B cell (primary cell): Measurements from ENCODE around the gene SRRM1. TPM values are rescaled to one million over a fixed set of nuclear protein-coding genes. Genes with fewer than 3 reads are reported as not detected.

ENCODE experiments used
- ATAC-seq: fragments of 200-7000 bp; cut with Tn5 transposase; one replicate; pipeline ENCODE4 v1.10.0; 2021; ENCODE audit warnings: low read depth, mild to moderate bottlenecking, moderate number of reproducible peaks, moderate library complexity
- CTCF ChIA-PET: fragments of 350-600 bp; sonication (Branson Sonifier 250); formaldehyde crosslinking; loops from one replicate; lab custom pipeline; 2021; ENCODE audit warnings: antibody characterized with exemption, inconsistent platforms; lab: Charles Lee
- POLR2A ChIA-PET: fragments of 350-600 bp; sonication (Branson Sonifier 250); formaldehyde crosslinking; loops from one replicate; lab custom pipeline; 2021; ENCODE audit warnings: antibody characterized with exemption; lab: Charles Lee
- DNase-seq: peaks from one replicate; pipeline ENCODE4 v3.0.0; 2013
- H2AFZ ChIP-seq: 2 replicates; pipeline ENCODE4 v1.6.1; 2012; ENCODE audit warnings: mild to moderate bottlenecking, low read depth, low read length; ENCODE audit not compliant: insufficient read depth, poor library complexity, severe bottlenecking
- H3K27ac ChIP-seq, 2 donors: 1 replicate in 1 of 2; 2 replicates in 1 of 2; pipeline ENCODE4 v1.5.1; 2012 to 2013; ENCODE audit warnings: low read length in 2 of 2, mild to moderate bottlenecking in 2 of 2, moderate library complexity in 1 of 2
- H3K27me3 ChIP-seq, 4 experiments: fragments of 200-600 bp in 1 of 4; sonication (generic) in 1 of 4; replicated peaks in 1 of 4; 1 replicate in 2 of 4; 2 replicates in 2 of 4; pipeline versions ENCODE4 v1.6.1 to v1.7.0; 2013 to 2016; ENCODE audit warnings: low read length in 3 of 4, mild to moderate bottlenecking in 2 of 4, mixed read lengths in 1 of 4, moderate library complexity in 1 of 4; ENCODE audit not compliant: insufficient read depth in 4 of 4, control insufficient read depth in 3 of 4; ENCODE audit errors: control extremely low read depth in 1 of 4
- H3K36me3 ChIP-seq, 2 experiments: replicated peaks in 1 of 2; 1 replicate in 1 of 2; 2 replicates in 1 of 2; pipeline versions ENCODE4 v1.6.1 to v1.7.1; 2013; ENCODE audit warnings: low read length in 1 of 2; ENCODE audit not compliant: insufficient read depth in 2 of 2, control insufficient read depth in 1 of 2; ENCODE audit errors: control extremely low read depth in 1 of 2, extremely low read depth in 1 of 2
- H3K4me1 ChIP-seq, 2 donors: fragments of 200-600 bp in 1 of 2; sonication (generic) in 1 of 2; 1 replicate in 1 of 2; 2 replicates in 1 of 2; pipeline versions ENCODE4 v1.5.1 to v1.6.1; 2013 to 2017; ENCODE audit warnings: low read length in 2 of 2; ENCODE audit not compliant: control insufficient read depth in 2 of 2, insufficient read depth in 2 of 2
- H3K4me2 ChIP-seq: replicated peaks from 2 replicates; pipeline ENCODE3; 2012; ENCODE audit warnings: mild to moderate bottlenecking, low read depth, low read length; ENCODE audit not compliant: poor library complexity, severe bottlenecking
- H3K4me3 ChIP-seq, 5 experiments: fragments of 200-600 bp in 1 of 5; sonication (generic) in 1 of 5; 1 replicate in 3 of 5; 2 replicates in 2 of 5; pipeline versions ENCODE4 v1.5.1 to v1.7.0; 2011 to 2016; ENCODE audit warnings: low read length in 4 of 5, mild to moderate bottlenecking in 4 of 5, low read depth in 2 of 5, control low read depth in 1 of 5, moderate library complexity in 1 of 5; ENCODE audit not compliant: insufficient read depth in 1 of 5; ENCODE audit errors: control extremely low read depth in 1 of 5, extremely low read depth in 1 of 5
- H3K79me2 ChIP-seq: fragments of 200-600 bp; sonication (generic); one replicate; pipeline ENCODE4 v1.6.0; 2016; ENCODE audit warnings: low read length; ENCODE audit not compliant: control insufficient read depth, insufficient read depth
- H3K9ac ChIP-seq: fragments of 200-600 bp; sonication (generic); 2 replicates; pipeline ENCODE4 v1.6.1; 2017; ENCODE audit warnings: mild to moderate bottlenecking, low read length, moderate library complexity
- H3K9me3 ChIP-seq, 3 donors: one replicate each; pipeline versions ENCODE4 v1.6.1 to v1.7.1; 2013; ENCODE audit warnings: low read length in 2 of 3; ENCODE audit not compliant: control insufficient read depth in 2 of 3, insufficient read depth in 1 of 3; ENCODE audit errors: control extremely low read depth in 1 of 3
- H4K20me1 ChIP-seq: 2 replicates; pipeline ENCODE4 v1.6.0; 2012; ENCODE audit warnings: mild to moderate bottlenecking, low read length; ENCODE audit not compliant: insufficient read depth, control insufficient read depth, poor library complexity, severe bottlenecking
- H3K27ac Mint-ChIP-seq: one replicate; pipeline ENCODE4 v1.8.0; 2021; ENCODE audit warnings: mixed read lengths
- H3K27me3 Mint-ChIP-seq: one replicate; pipeline ENCODE4 v1.8.0; 2021; ENCODE audit warnings: mixed read lengths
- H3K4me1 Mint-ChIP-seq: one replicate; pipeline ENCODE4 v1.8.0; 2021; ENCODE audit warnings: mixed read lengths
- H3K4me3 Mint-ChIP-seq: one replicate; pipeline ENCODE4 v1.8.0; 2021; ENCODE audit warnings: mixed read lengths
- H3K9me3 Mint-ChIP-seq: one replicate; pipeline ENCODE4 v1.8.0; 2022; ENCODE audit warnings: mixed read lengths; ENCODE audit not compliant: insufficient read depth
- CTCF ChIP-seq: fragments of 200-600 bp; IDR thresholded peaks from one replicate; pipeline ENCODE4 v1.8.0; 2022; ENCODE audit warnings: antibody characterized with exemption, mild to moderate bottlenecking
- EZH2 ChIP-seq: IDR thresholded peaks from 2 replicates; pipeline ENCODE4 v1.6.1; 2012; ENCODE audit warnings: borderline replicate concordance, low read depth, mild to moderate bottlenecking, moderate library complexity, low read length; ENCODE audit not compliant: insufficient read depth, poor library complexity, severe bottlenecking
- WGBS: methylation state at CpG from one replicate; pipeline ENCODE4 v1.1.5; 2013; ENCODE audit warnings: missing lambda C conversion rate; ENCODE audit not compliant: insufficient coverage; 5-methylcytosine and 5-hydroxymethylcytosine counted together
- intact Hi-C: fragments of 100-400 bp; cut with micrococcal nuclease; formaldehyde crosslinking; loops from one replicate; pipeline ENCODE4 v1.10.0; 2022
- polyA plus RNA-seq: library from polyadenylated mRNA; depleted of rRNA; stranded (reverse); fragments of >200 nt; gene quantifications from 2 replicates; pipeline ENCODE4 v1.2.3, GENCODE V29; 2012
- total RNA-seq, 2 donors: library from RNA; stranded (reverse); fragments of 120-200 nt in 1 of 2; gene quantifications; 1 replicate in 1 of 2; 2 replicates in 1 of 2; pipeline versions ENCODE4 v1.2.3 to v1.2.4, GENCODE V29; 2013 to 2022

SRRM1 gene
- total and polyA plus RNA-seq, 2 donors (not counting 1 experiment from before 2014, with no cell fraction given): 88.5 to 238 TPM

GRCh38 chr1:24714859-24715520 lies 71.9 kb downstream of the SRRM1 start:
- H3K27me3 Mint-ChIP-seq: no peaks in the 10 kb centered on the region
- H3K36me3 ChIP-seq: no peaks in the 10 kb centered on the region
- H3K27me3 ChIP-seq: no peaks in the 10 kb centered on the region
- TF ChIP-seq EZH2: no peak
- TF ChIP-seq CTCF: no peak
- H2AFZ ChIP-seq: no peak overlapping the region
- WGBS: 96% methylated on average over 6 of the region's 8 CpGs
- no peak overlapping the region for H3K9ac ChIP-seq
- H3K9me3 Mint-ChIP-seq: no peaks in the 10 kb centered on the region
- ChIA-PET POLR2A (no interaction called here), CTCF (no interaction called here)
- no peak overlapping the region for H3K4me3 ChIP-seq
- no peaks in the 10 kb centered on the region for H4K20me1 ChIP-seq
- H3K9me3 ChIP-seq: no peaks in the 10 kb centered on the region
- no peak for DNase-seq
- H3K4me2 ChIP-seq: no peak overlapping the region
- no peaks in the 10 kb centered on the region for H3K79me2 ChIP-seq
- no peaks in the 10 kb centered on the region for H3K4me1 Mint-ChIP-seq
- no peak overlapping the region for H3K4me3 Mint-ChIP-seq
- H3K27ac ChIP-seq: no peak overlapping the region
- H3K4me1 ChIP-seq: no peaks in the 10 kb centered on the region
- no peak overlapping the region for H3K27ac Mint-ChIP-seq
- ATAC-seq: no peak
- intact Hi-C loops: no loop called here

- no peaks in the 10 kb centered on the region for H3K27me3 ChIP-seq
- intact Hi-C loops: no loop called here
- Mint-ChIP-seq H3K4me1 (no peaks in the 10 kb centered on the region), H3K27ac (no peak overlapping the region), H3K27me3 (no peaks in the 10 kb centered on the region), H3K9me3 (no peaks in the 10 kb centered on the region), H3K4me3 (no peak overlapping the region)
- no peak for TF ChIP-seq CTCF
- no peak for TF ChIP-seq EZH2
- no peaks in the 10 kb centered on the region for H4K20me1 ChIP-seq
- DNase-seq (no peak), ATAC-seq (no peak)
- no peaks in the 10 kb centered on the region for H3K36me3 ChIP-seq
- CTCF ChIA-PET: interaction anchor here (1.0 kb wide), 1 partner anchor 15 kb away, joined by 3 read pairs; no protein-coding TSS in a partner anchor
- H3K4me1 ChIP-seq: no peaks in the 10 kb centered on the region
- H3K27ac ChIP-seq: no peak overlapping the region
- POLR2A ChIA-PET: no interaction called here
- no peak overlapping the region for H3K9ac ChIP-seq
- H3K4me3 ChIP-seq: no peak overlapping the region
- WGBS: 100% methylated on average over 6 of the region's 7 CpGs
- H2AFZ ChIP-seq: no peak overlapping the region
- H3K9me3 ChIP-seq: no peaks in the 10 kb centered on the region
- no peak overlapping the region for H3K4me2 ChIP-seq
- H3K79me2 ChIP-seq: no peaks in the 10 kb centered on the region
These were observed 72.6 kb downstream of the SRRM1 start for GRCh38 chr1:24715658-24716057.
